A375 (cell line): ENCODE results near the gene ARSD. TPM values are rescaled to one million over a fixed set of nuclear protein-coding genes. Genes with fewer than 3 reads are reported as not detected.

ENCODE experiments used
- total RNA-seq: library from RNA; depleted of rRNA; stranded (reverse); fragments of >200 nt; shearing (Covaris generic); gene quantifications from 2 replicates; pipeline ENCODE4 v1.2.3, GENCODE V29; 2014; rRNA removed

ARSD gene, protein sequence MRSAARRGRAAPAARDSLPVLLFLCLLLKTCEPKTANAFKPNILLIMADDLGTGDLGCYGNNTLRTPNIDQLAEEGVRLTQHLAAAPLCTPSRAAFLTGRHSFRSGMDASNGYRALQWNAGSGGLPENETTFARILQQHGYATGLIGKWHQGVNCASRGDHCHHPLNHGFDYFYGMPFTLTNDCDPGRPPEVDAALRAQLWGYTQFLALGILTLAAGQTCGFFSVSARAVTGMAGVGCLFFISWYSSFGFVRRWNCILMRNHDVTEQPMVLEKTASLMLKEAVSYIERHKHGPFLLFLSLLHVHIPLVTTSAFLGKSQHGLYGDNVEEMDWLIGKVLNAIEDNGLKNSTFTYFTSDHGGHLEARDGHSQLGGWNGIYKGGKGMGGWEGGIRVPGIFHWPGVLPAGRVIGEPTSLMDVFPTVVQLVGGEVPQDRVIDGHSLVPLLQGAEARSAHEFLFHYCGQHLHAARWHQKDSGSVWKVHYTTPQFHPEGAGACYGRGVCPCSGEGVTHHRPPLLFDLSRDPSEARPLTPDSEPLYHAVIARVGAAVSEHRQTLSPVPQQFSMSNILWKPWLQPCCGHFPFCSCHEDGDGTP
- total RNA-seq: 17.3 and 20.0 TPM in 2 replicates

GRCh38 chrX:2928583-2929434 lies at the start of gene ARSD:
ARSD (minus strand) TSS chrX:2929339; CDS start chrX:2929275, 64 bp downstream.

Other genes with a start within 250 kb of the ARSD start
- gene CD99, start 238.0 kb downstream of the ARSD start, total RNA-seq: 78.4 and 92.3 TPM in 2 replicates
- gene XG, start 177.3 kb downstream of the ARSD start, total RNA-seq: 0.98 and 1.5 TPM in 2 replicates
- not detected in 2 replicates for gene GYG2, start 100.4 kb downstream of the ARSD start, total RNA-seq
- gene ARSH, start 77.2 kb upstream of the ARSD start, total RNA-seq: not detected in 2 replicates
- not detected in 2 replicates for gene ARSF, start 112.1 kb upstream of the ARSD start, total RNA-seq